ENCODE data around the gene DAB1.

- TF ChIP-seq CTCF (IDR thresholded peaks at IDR 0.05; ENCODE audit: insufficient read depth, low read length, poor library complexity, severe bottlenecking) (no peak), EZH2phosphoT487 (conservative IDR thresholded peaks at IDR 0.05; ENCODE audit: low read length) (no peak)
These were observed 228.4 kb downstream of the DAB1 start for GRCh38 chr1:57195436-57195941.
